IPS DF 6.9 (cell line): ENCODE results near the gene TPO.
"Not testable (repeated sequence)": the region's sequence is repeated elsewhere in the genome, so short reads cannot be mapped to it uniquely, and the experiment has no call there.

Experiments used
- DNase-seq: peaks from one replicate; pipeline ENCODE4 v3.0.0-alpha.2; 2013; ENCODE audit warnings: low read depth, low spot score
- H3K27ac ChIP-seq: one replicate; pipeline ENCODE4 v1.5.1; 2013; ENCODE audit warnings: low read length, control low read depth
- H3K27me3 ChIP-seq: 2 replicates; pipeline ENCODE4 v1.6.1; 2013; ENCODE audit warnings: mild to moderate bottlenecking, low read length; ENCODE audit not compliant: control insufficient read depth, insufficient read depth
- H3K36me3 ChIP-seq: 2 replicates; pipeline ENCODE4 v1.6.1; 2013; ENCODE audit warnings: low read length; ENCODE audit not compliant: control insufficient read depth, insufficient read depth
- H3K4me1 ChIP-seq: 2 replicates; pipeline ENCODE4 v1.6.1; 2013; ENCODE audit warnings: low read length; ENCODE audit not compliant: control insufficient read depth, insufficient read depth
- H3K4me3 ChIP-seq: 2 replicates; pipeline ENCODE4 v1.5.1; 2013; ENCODE audit warnings: mild to moderate bottlenecking, low read length
- H3K9me3 ChIP-seq: 2 replicates; pipeline ENCODE4 v1.6.1; 2013; ENCODE audit warnings: low read length, inconsistent platforms; ENCODE audit not compliant: control insufficient read depth, insufficient read depth
- WGBS: extraction: QIAGEN DNeasy Blood & Tissue Kit; methylation state at CpG from one replicate; pipeline ENCODE4 v1.1.7; 2013; ENCODE audit warnings: mixed read lengths, missing lambda C conversion rate; ENCODE audit not compliant: insufficient read length, insufficient coverage; 5-methylcytosine and 5-hydroxymethylcytosine counted together

The TPO gene

GRCh38 chr2:1378456-1379150 is 34.7 kb upstream of the TPO start:
- no peaks in the 10 kb centered on the region for H3K9me3 ChIP-seq
- no peaks in the 10 kb centered on the region for H3K4me1 ChIP-seq

GRCh38 chr2:1381644-1382043 is 31.6 kb upstream of the TPO start:
- no peak for DNase-seq
- H3K27ac ChIP-seq = no peak overlapping the region

More at GRCh38 chr2:1378456-1379150, 34.7 kb upstream of the TPO start:
- no peak for DNase-seq
- Histone ChIP-seq H3K27ac (no peak overlapping the region), H3K4me3 (no peak overlapping the region), H3K27me3 (no peaks in the 10 kb centered on the region), H3K36me3 (no peaks in the 10 kb centered on the region)
- WGBS = no CpG with 5 or more reads among the region's 17 CpGs

GRCh38 chr2:1387954-1388725 is 25.1 kb upstream of the TPO start:
- not testable (repeated sequence) for H3K27me3 ChIP-seq, H3K36me3 ChIP-seq, H3K4me1 ChIP-seq, H3K9me3 ChIP-seq, H3K27ac ChIP-seq, DNase-seq
- peak overlapping the region; percentile 50; the same call in 1 of the 2 replicates for H3K4me3 ChIP-seq
- no CpG with 5 or more reads among the region's 18 CpGs for WGBS

More at GRCh38 chr2:1381644-1382043, 31.6 kb upstream of the TPO start:
- Histone ChIP-seq H3K27me3 (no peaks in the 10 kb centered on the region), H3K9me3 (no peaks in the 10 kb centered on the region), H3K4me1 (no peaks in the 10 kb centered on the region), H3K4me3 (no peak overlapping the region), H3K36me3 (no peaks in the 10 kb centered on the region)
- WGBS = no CpG with 5 or more reads among the region's 3 CpGs

- not testable (repeated sequence) for DNase-seq, H3K36me3 ChIP-seq, H3K27ac ChIP-seq, H3K9me3 ChIP-seq, H3K4me3 ChIP-seq, H3K27me3 ChIP-seq, H3K4me1 ChIP-seq
- WGBS = no CpG with 5 or more reads among the region's 6 CpGs
These were observed 23.1 kb upstream of the TPO start for GRCh38 chr2:1390118-1390517.

GRCh38 chr2:1393321-1393720 is 19.9 kb upstream of the TPO start:
- 0 out of 2 replicates have a peak, but pooled peaks cover 1% of the 10 kb centered on the region for H3K4me1 ChIP-seq
- no peaks in the 10 kb centered on the region for H3K36me3 ChIP-seq
- H3K9me3 ChIP-seq = no peaks in the 10 kb centered on the region
- H3K27me3 ChIP-seq = no peaks in the 10 kb centered on the region
- WGBS = no CpG with 5 or more reads among the region's 2 CpGs
- H3K4me3 ChIP-seq = no peak overlapping the region
- no peak for DNase-seq
- no peak overlapping the region for H3K27ac ChIP-seq

GRCh38 chr2:1394709-1395408 is 18.4 kb upstream of the TPO start:
- no peak for DNase-seq
- WGBS = no CpG with 5 or more reads among the region's 7 CpGs
- Histone ChIP-seq H3K36me3 (no peaks in the 10 kb centered on the region), H3K4me1 (no peaks in the 10 kb centered on the region), H3K27me3 (no peaks in the 10 kb centered on the region), H3K4me3 (no peak overlapping the region; the same call in 1 of the 2 replicates), H3K27ac (no peak overlapping the region), H3K9me3 (no peaks in the 10 kb centered on the region)

- Histone ChIP-seq H3K4me1 (no peaks in the 10 kb centered on the region), H3K27me3 (no peaks in the 10 kb centered on the region), H3K9me3 (no peaks in the 10 kb centered on the region), H3K27ac (no peak overlapping the region), H3K4me3 (no peak overlapping the region), H3K36me3 (no peaks in the 10 kb centered on the region)
- WGBS = no CpG with 5 or more reads among the region's 4 CpGs
- DNase-seq = no peak
These were observed 15.9 kb upstream of the TPO start for GRCh38 chr2:1397350-1397749.

GRCh38 chr2:1398191-1398590 is 15.1 kb upstream of the TPO start:
- Histone ChIP-seq H3K9me3 (no peaks in the 10 kb centered on the region), H3K36me3 (no peaks in the 10 kb centered on the region), H3K27me3 (no peaks in the 10 kb centered on the region), H3K27ac (no peak overlapping the region), H3K4me1 (no peaks in the 10 kb centered on the region), H3K4me3 (no peak overlapping the region)
- DNase-seq = no peak
- no CpG with 5 or more reads among the region's 7 CpGs for WGBS

GRCh38 chr2:1400943-1401735 is 12.1 kb upstream of the TPO start:
- DNase-seq = no peak
- no peaks in the 10 kb centered on the region for H3K9me3 ChIP-seq
- no peaks in the 10 kb centered on the region for H3K4me1 ChIP-seq
- H3K27ac ChIP-seq = no peak overlapping the region
- no peaks in the 10 kb centered on the region for H3K36me3 ChIP-seq
- no peaks in the 10 kb centered on the region for H3K27me3 ChIP-seq
- no CpG with 5 or more reads among the region's 8 CpGs for WGBS
- H3K4me3 ChIP-seq = no peak overlapping the region

GRCh38 chr2:1402064-1402463 is 11.2 kb upstream of the TPO start:
- Histone ChIP-seq H3K27me3 (no peaks in the 10 kb centered on the region), H3K4me1 (no peaks in the 10 kb centered on the region), H3K27ac (no peak overlapping the region), H3K9me3 (no peaks in the 10 kb centered on the region), H3K4me3 (no peak overlapping the region), H3K36me3 (no peaks in the 10 kb centered on the region)
- DNase-seq = no peak
- whole genome bisulfite sequencing = no CpG with 5 or more reads among the region's 9 CpGs
